ENCODE measurements around the gene ASB15.

Gene ASB15

DNA sequence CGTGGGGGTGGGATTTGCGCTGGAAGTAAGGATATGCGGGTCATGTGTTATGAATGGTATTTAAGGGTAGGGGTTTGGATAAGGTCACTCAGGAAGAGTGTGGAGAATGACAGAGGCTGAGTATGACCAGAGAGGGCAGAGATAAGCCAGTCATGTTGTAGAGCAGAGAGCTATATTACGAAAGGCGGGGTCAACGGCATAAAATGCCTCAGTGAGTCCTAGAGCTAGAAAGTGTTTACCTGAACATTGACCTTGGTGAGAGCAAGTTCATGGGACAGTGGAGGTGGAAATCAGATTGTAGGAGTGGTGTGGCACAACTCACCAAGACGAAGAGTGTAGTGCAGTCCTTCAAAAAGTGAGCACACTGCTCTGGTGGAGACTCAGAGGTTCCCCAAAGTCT is 67.9 kb downstream of the ASB15 start:
- no peak for DNase-seq

DNA sequence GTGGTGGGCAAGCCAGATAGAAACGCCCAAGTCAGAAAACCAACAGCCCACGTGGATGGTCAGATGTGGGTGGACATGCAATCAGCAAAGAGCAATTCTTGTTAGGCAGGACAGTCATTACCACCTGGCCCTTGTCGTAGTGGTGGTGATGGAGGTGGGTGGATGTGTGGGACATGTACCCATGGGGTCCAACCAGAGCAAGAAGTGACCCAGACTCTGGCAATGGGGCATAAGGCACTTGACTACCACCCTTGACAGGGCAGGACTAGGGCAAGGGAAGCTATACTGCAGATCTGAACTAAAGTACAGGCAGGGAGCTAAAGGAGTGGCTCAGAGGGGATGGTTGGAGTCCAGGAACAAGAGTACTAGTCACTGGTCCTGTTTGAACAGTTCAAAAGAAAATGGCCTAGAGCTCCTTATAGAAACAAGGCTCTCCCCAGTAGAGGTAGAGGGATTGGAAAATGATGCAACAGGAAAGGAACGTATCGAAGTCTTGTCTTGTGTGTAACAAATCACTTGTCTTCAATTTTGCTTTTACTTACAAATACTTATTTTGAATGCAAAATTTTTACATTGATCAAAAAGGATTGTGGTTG is 71.6 kb downstream of the ASB15 start:
- no peak for DNase-seq

DNA sequence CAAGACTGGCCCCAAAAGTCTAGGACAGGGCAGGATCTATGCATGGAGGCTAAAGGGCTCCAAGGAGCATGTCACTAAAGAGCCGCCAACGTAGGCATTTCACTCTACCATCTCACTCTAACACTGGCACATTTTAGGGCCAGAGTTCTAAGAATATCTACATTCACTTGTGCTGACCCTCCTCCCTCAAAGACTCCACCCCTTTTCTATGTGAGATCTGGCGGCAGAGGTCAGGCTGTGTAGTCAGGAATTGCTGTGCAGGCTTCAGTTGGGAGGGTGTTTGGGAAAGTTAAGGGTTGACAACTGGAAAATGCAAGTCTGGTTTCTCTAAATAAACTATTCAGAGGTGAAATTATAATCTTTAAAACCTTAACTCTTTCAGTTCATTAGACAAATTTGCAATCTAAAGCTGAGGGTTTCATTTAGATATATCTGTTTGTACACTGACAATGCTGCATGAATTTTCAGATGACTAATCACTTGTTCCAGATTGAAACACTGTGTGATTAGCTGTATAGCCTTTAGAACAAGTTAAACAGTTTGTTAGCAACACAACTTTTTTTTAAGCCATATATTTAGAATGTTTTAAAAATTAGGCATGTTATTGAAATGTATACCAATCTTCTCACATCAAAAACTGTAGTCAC is 72.3 kb downstream of the ASB15 start:
- DNase-seq = no peak

DNA sequence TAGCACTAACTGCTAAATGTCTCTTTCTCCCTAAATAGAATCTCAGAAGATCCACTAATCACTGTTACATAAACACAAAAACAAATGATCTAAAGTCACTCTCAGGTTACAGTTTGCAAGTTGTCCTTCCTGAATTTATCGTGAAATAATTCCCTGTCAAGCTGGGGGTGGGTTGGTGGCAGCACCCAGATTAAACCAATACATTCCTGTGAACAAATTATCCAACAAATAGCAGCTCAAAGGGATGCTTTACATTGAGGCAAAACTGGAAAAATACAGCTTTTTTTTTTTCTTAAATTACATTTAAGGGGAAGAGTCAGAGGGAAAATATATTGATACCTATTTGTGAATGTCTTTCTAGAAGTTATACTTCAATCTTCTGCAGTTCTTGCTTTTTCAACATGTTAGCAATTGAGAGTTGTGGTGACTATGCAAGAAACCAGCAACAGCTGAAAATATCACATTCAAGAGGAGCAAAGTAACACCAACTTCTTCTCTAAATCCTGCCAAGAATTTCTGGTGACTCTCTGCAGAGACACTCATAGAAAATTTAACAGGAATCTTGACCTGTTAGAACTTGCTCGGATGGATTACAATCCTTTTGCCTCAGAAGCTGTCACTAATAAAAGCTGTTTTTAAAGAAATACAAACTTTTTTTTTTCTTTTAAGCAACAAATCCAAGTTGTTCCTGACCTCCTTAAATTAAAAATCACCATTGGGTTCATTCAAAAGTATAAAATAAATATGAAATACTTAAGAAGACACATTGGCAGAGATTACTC is 73.0 kb downstream of the ASB15 start:
- DNase-seq = no peak

DNA sequence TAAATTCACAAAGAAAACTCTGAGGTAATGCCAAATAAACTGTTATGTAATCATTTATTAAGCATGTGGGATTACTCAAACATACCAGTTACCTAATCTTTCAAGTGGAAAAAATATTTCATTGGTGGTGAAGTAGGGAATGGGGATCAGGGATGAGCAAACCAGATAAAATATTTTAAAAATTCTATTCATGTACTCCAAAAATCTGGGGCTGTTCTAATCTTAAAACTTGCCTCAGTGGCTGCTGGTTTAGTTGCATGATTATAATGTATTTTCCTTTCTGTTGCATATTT is 73.5 kb downstream of the ASB15 start:
- DNase-seq = no peak

DNA sequence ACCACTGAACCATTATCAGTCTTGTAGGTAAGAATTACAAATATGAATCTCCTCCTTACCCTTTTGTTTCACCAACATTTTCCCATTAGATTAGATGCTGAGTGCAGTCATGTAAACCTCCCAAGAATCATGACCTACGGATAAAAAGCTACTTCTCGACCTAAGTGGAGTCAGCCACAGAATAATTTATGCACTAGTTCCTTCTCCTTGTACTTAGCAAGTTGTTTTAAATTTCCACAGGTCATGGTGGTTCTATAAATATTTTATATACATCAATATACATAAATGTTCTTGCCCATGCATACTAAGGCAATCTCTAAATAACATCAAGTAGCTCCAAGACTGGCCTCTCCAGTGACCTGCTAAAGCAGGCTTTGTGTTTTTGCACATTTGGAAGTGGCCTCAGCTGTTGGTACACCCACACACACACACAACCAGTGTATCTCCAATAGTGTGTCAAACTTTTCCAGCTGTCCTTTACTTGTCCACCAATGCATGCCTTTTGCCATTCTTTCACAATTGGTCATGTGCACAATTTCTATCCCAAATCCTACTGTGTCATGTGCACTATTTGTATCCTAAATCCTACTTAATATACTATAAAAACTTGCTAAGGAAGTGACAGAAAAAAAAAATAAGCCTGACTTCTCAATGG is 75.6 kb downstream of the ASB15 start:
- no peak for DNase-seq

DNA sequence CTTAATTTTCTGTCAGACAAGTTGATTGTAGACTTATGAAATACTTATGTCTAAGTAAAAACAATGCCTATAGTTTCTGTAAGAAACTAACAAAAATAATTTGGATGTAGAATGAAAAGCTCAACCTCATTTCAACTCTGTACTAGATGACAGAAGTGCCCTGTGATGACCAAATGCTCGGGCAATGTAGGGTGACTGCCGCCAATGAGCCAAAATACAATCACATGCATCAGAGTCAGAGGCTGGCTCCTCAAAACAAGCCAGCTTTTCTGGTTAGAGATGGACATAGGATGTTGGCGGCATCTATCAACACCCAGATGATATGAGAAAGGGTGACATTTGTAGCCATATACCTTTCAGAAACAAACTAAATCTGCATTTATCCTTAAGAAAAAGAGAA is 78.0 kb downstream of the ASB15 start:
- no peak for DNase-seq

DNA sequence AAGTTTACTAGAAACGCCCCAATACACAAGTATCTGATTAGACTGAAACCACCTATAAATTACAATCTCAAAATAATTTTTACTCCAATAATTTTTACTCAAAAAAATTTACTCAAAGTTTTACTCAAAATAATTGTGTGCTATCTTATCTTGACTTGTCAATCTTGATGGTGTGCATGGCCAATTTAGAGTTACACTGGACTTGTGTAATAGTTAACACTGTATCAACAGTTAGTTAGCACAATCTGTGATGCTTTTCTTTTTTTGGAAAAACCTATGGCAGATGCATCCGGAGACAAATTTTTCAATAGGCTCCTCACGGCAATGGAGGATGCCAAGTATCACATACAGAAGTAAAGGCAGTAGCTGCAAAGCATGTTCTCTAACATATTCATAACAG is 79.0 kb downstream of the ASB15 start:
- DNase-seq = no peak

DNA sequence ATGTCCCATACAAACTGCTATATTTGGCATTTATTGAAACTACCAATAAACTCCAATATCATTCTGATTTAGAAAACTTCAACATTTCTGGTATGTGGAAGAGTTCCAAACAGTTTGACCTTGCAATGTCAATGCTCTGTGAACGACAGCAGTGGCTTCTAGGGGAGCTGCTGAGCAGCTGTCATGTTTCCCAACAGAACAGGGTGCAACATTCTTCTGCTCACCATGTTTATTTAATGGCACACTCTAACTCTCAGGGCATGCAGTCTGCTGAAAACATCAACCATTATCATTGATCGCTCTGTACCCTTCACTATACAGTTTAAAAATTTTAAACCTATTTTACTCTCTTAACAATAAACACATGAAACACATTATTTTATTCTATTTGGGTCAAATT is 79.9 kb downstream of the ASB15 start:
- no peak for DNase-seq

DNA sequence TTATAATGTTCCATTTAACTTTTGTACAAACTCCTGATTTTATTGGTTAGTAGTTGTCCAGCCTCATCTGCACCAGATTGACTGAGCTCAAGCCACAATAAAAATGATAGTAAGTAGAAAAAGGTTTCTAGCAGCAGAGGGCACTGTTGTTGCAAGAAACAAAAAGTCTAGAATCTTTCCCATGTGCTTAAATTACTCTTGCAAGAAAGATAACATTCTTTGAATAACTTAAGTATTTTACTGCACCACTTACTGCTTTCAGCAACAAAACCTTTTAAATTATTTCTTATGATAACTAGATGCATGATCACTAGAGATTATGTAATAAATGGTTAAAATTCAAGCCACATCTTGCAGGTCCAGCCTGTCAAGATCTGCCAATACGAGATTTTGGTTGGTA is 81.1 kb downstream of the ASB15 start:
- no peak for DNase-seq

DNA sequence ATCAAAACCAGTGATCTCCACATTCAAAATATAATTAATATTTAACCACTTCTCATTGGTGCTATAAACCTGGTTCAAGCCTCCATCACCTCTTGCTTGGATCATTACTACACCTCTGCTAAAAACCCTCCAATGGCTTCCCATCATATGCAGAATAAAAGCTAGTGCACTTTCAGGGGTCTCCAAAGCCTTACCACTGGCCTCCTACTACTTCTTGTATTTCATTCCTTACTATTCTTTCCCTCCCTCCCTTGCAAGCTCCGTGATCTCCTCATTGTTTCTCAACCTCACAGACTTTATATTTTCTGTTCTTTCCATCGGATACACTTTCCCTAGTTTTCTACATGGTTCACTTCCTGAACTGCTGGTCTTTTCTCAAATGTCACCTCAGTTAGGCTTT is 85.5 kb downstream of the ASB15 start:
- no peak for DNase-seq

DNA sequence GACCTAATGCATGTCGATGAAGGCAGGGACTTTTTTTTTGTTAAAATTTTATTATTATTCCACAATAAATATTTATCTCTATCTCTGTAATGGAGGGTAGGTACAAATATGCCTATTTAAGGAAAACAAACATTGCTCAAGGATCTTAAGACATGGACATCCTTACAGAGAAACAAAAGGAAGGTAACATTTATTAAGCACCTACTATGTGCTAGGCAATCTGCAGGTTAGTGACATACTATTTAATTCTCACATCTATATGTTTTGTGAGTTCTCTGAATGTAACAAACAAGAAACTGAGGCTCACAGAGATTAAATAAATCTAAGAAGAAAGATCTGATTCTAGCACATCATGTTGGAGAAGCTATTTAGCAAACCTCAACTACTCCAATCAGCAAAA is 86.1 kb downstream of the ASB15 start:
- DNase-seq = no peak
